ENCODE results near the gene ADCY1. TPM values are rescaled to one million over a fixed set of nuclear protein-coding genes. Genes with fewer than 3 reads are reported as not detected.

Gene ADCY1
- total RNA-seq, 2 experiments from 2014 or later = 0.03 TPM; not detected in 1

DNA sequence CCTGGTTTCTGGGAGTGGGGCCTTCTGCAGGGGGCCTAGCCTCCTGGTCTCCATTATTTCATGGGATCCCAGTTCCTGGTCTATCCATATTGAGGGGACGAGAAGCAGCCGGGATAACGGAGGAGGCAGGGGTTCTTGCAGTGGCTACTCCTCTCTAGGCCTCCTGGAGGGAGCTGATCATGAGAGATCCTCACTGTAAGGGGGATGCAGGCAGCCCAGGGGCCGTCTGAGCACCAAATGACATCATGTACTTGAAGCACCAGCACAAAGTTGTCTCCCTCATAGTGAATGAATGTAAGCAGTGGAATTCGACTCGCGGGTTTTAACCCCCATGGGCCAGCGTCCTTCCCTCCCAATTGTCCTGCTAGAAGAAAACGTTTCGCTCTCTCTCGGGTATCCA is 964 bp upstream of the ADCY1 start:
- Mint-ChIP-seq H3K9me3 (no peaks in the 10 kb centered on the region), H3K4me1 (ENCODE audit: low read depth) (no peaks in the 10 kb centered on the region), H3K36me3 (ENCODE audit: low read depth) (no peaks in the 10 kb centered on the region), H3K27me3 (peaks cover 66% of the 10 kb centered on the region), H3K4me3 (no peak overlapping the region), H3K27ac (no peak overlapping the region)
- H3K36me3 ChIP-seq (ENCODE audit: insufficient read depth, low read length) = no peaks in the 10 kb centered on the region
- no peak overlapping the region for H3K4me3 ChIP-seq (ENCODE audit: low read length)
- H3K27me3 ChIP-seq (ENCODE audit: control insufficient read depth in 1 of 2, insufficient read depth in 2 of 2, low read length in 2 of 2) = peaks cover 23 to 50% of the 10 kb centered on the region in 2 experiments
- no peak overlapping the region for H3K27ac ChIP-seq (ENCODE audit: low read depth in 1 of 2, low read length in 2 of 2)
- POLR2A ChIA-PET = no interaction called here
- no peak for DNase-seq
- peaks cover 0 to 18% of the 10 kb centered on the region in 2 experiments for H3K9me3 ChIP-seq (ENCODE audit: control insufficient read depth in 1 of 2, insufficient read depth in 1 of 2, low read length in 2 of 2)
- intact Hi-C loops (cut with DNase I, micrococcal nuclease) = no loop called here
- TF ChIP-seq, protein P1, sequence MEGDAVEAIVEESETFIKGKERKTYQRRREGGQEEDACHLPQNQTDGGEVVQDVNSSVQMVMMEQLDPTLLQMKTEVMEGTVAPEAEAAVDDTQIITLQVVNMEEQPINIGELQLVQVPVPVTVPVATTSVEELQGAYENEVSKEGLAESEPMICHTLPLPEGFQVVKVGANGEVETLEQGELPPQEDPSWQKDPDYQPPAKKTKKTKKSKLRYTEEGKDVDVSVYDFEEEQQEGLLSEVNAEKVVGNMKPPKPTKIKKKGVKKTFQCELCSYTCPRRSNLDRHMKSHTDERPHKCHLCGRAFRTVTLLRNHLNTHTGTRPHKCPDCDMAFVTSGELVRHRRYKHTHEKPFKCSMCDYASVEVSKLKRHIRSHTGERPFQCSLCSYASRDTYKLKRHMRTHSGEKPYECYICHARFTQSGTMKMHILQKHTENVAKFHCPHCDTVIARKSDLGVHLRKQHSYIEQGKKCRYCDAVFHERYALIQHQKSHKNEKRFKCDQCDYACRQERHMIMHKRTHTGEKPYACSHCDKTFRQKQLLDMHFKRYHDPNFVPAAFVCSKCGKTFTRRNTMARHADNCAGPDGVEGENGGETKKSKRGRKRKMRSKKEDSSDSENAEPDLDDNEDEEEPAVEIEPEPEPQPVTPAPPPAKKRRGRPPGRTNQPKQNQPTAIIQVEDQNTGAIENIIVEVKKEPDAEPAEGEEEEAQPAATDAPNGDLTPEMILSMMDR (IDR thresholded peaks at IDR 0.05) = no peak
- no peaks in the 10 kb centered on the region for H3K4me1 ChIP-seq (ENCODE audit: insufficient read depth, low read length)
- no peak for ATAC-seq (ENCODE audit: poor library complexity)
- CTCF ChIA-PET = no interaction called here

- Histone ChIP-seq H3K4me1 (ENCODE audit: insufficient read depth, low read length) (no peaks in the 10 kb centered on the region), H3K27ac (ENCODE audit: low read depth in 1 of 2, low read length in 2 of 2) (no peak overlapping the region), H3K4me3 (ENCODE audit: low read length) (no peak overlapping the region), H3K9me3 (ENCODE audit: control insufficient read depth in 1 of 2, insufficient read depth in 1 of 2, low read length in 2 of 2) (peaks cover 0 to 18% of the 10 kb centered on the region in 2 experiments), H3K36me3 (ENCODE audit: insufficient read depth, low read length) (no peaks in the 10 kb centered on the region), H3K27me3 (ENCODE audit: control insufficient read depth in 1 of 2, insufficient read depth in 2 of 2, low read length in 2 of 2) (peaks cover 23 to 50% of the 10 kb centered on the region in 2 experiments)
- H3K4me1 Mint-ChIP-seq (ENCODE audit: low read depth) = no peaks in the 10 kb centered on the region
- no peaks in the 10 kb centered on the region for H3K36me3 Mint-ChIP-seq (ENCODE audit: low read depth)
- H3K4me3 Mint-ChIP-seq = no peak overlapping the region
- H3K9me3 Mint-ChIP-seq = no peaks in the 10 kb centered on the region
- ChIA-PET CTCF (no interaction called here), POLR2A (no interaction called here)
- no peak overlapping the region for H3K27ac Mint-ChIP-seq
- intact Hi-C loops (cut with DNase I, micrococcal nuclease) = no loop called here
- TF ChIP-seq, protein P1 (IDR thresholded peaks at IDR 0.05) = no peak
- no peak for DNase-seq
- peaks cover 73% of the 10 kb centered on the region for H3K27me3 Mint-ChIP-seq
- no peak for ATAC-seq (ENCODE audit: poor library complexity)
Observed at GRCh38 chr7:45574416-45574668, 174 bp downstream of the ADCY1 start.

GRCh38 chr7:45574669-45575500 is 717 bp downstream of the ADCY1 start:
- Histone ChIP-seq H3K27ac (ENCODE audit: low read depth in 1 of 2, low read length in 2 of 2) (no peak overlapping the region), H3K9me3 (ENCODE audit: control insufficient read depth in 1 of 2, insufficient read depth in 1 of 2, low read length in 2 of 2) (peaks cover 0 to 18% of the 10 kb centered on the region in 2 experiments), H3K36me3 (ENCODE audit: insufficient read depth, low read length) (no peaks in the 10 kb centered on the region), H3K27me3 (ENCODE audit: control insufficient read depth in 1 of 2, insufficient read depth in 2 of 2, low read length in 2 of 2) (peaks cover 22 to 50% of the 10 kb centered on the region in 2 experiments), H3K4me3 (ENCODE audit: low read length) (no peak overlapping the region), H3K4me1 (ENCODE audit: insufficient read depth, low read length) (no peaks in the 10 kb centered on the region)
- no peaks in the 10 kb centered on the region for H3K4me1 Mint-ChIP-seq (ENCODE audit: low read depth)
- no peak overlapping the region for H3K4me3 Mint-ChIP-seq
- H3K27me3 Mint-ChIP-seq = peaks cover 68% of the 10 kb centered on the region
- no peak overlapping the region for H3K27ac Mint-ChIP-seq
- ATAC-seq (ENCODE audit: poor library complexity) (no peak), DNase-seq (no peak)
- H3K9me3 Mint-ChIP-seq = no peaks in the 10 kb centered on the region
- H3K36me3 Mint-ChIP-seq (ENCODE audit: low read depth) = no peaks in the 10 kb centered on the region
- POLR2A ChIA-PET = no interaction called here
- intact Hi-C loops (cut with DNase I, micrococcal nuclease) = no loop called here
- CTCF ChIA-PET = no interaction called here
- TF ChIP-seq, protein P1 (IDR thresholded peaks at IDR 0.05) = no peak

All from CD4-positive, alpha-beta T cell (primary cell).